Measurements from ENCODE around the gene ARX.

GRCh38 chrX:24982306-24982965, 33.3 kb downstream of the ARX start:
- TF ChIP-seq CTCF (IDR thresholded peaks at IDR 0.05) = no peak
- no peak for TF ChIP-seq POLR2A (IDR thresholded peaks at IDR 0.05)
- TF ChIP-seq POLR2AphosphoS5 (IDR thresholded peaks at IDR 0.05) = no peak
- no peak for TF ChIP-seq EP300 (IDR thresholded peaks at IDR 0.05)
